HG03460 (cell line): Measurements from ENCODE around the gene BCL2.
"Not testable (repeated sequence)": the region's sequence is repeated elsewhere in the genome, so short reads cannot be mapped to it uniquely, and the experiment has no call there.

ENCODE experiments used
- ATAC-seq: cut with Tn5 transposase; IDR thresholded peaks from one replicate; pipeline ENCODE4 v1.9.1; 2021; ENCODE audit not compliant: unreplicated experiment

The BCL2 gene

GRCh38 chr18:63319383-63320122, at the start of gene BCL2:
Gene BCL2 (minus strand): TSS chr18:63319769.
- no peak for ATAC-seq

GRCh38 chr18:63368611-63369010, 49.0 kb upstream of the BCL2 start:
- ATAC-seq: no peak

- peak; percentile 85 for ATAC-seq
Measured at GRCh38 chr18:63367053-63367953, 47.7 kb upstream of the BCL2 start, which contains the start of gene KDSR. Gene KDSR (minus strand): TSS chr18:63367206. CDS start chr18:63367118, 88 bp downstream.

GRCh38 chr18:63366213-63367052, 46.9 kb upstream of the BCL2 start:
- ATAC-seq: peak; percentile 35

- ATAC-seq: no peak
Measured at GRCh38 chr18:63365876-63366212, 46.3 kb upstream of the BCL2 start.

- ATAC-seq: no peak
Measured at GRCh38 chr18:63363951-63364350, 44.4 kb upstream of the BCL2 start.

- not testable (repeated sequence) for ATAC-seq
Measured at GRCh38 chr18:63363420-63363819, 43.9 kb upstream of the BCL2 start.

- no peak for ATAC-seq
Measured at GRCh38 chr18:63356272-63356896, 36.8 kb upstream of the BCL2 start.

GRCh38 chr18:63350230-63350629, 30.7 kb upstream of the BCL2 start:
- no peak for ATAC-seq

GRCh38 chr18:63348508-63349136, 29.1 kb upstream of the BCL2 start:
- no peak for ATAC-seq

GRCh38 chr18:63346480-63347183, 27.1 kb upstream of the BCL2 start:
- ATAC-seq: no peak

GRCh38 chr18:63346031-63346430, 26.5 kb upstream of the BCL2 start:
- no peak for ATAC-seq

GRCh38 chr18:63344918-63345317, 25.3 kb upstream of the BCL2 start:
- no peak for ATAC-seq

- no peak for ATAC-seq
Measured at GRCh38 chr18:63344263-63344662, 24.7 kb upstream of the BCL2 start.

- ATAC-seq: no peak
Measured at GRCh38 chr18:63342206-63342605, 22.6 kb upstream of the BCL2 start.

- no peak for ATAC-seq
Measured at GRCh38 chr18:63339920-63340484, 20.4 kb upstream of the BCL2 start.

- no peak for ATAC-seq
Measured at GRCh38 chr18:63336366-63337099, 17.0 kb upstream of the BCL2 start.

GRCh38 chr18:63331105-63331504, 11.5 kb upstream of the BCL2 start:
- no peak for ATAC-seq
